GM21381 (cell line): ENCODE measurements around the gene ASPM.

Experiments
- ATAC-seq: cut with Tn5 transposase; IDR thresholded peaks from one replicate; pipeline ENCODE4 v1.9.1; 2021; ENCODE audit warnings: mild to moderate bottlenecking, moderate library complexity; ENCODE audit not compliant: unreplicated experiment

ASPM gene

GRCh38 chr1:197146101-197147095, at the start of gene ASPM:
Gene ASPM (minus strand): TSS chr1:197146669. CDS start chr1:197146437, 232 bp downstream.
- ATAC-seq, result peak; percentile 97

DNA sequence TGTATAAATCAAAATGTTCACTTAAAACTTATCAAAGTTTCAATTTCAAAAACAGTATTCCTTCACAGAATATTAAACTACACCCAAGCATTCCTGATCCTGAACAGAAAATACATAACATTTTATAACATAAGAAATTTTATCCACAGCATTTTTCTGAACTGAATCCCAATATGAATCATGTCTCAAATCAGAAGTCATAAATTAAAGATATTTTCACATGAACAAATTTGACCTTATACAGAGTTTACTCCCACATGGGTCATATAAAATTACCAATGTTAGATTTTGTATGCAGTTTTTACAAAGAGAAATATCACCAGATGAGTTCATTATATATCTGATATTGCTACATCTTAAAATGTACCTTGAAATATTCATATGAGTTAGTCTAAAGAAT, 48.6 kb upstream of the ASPM start:
- no peak for ATAC-seq

GRCh38 chr1:197184190-197184589, 37.7 kb upstream of the ASPM start:
- ATAC-seq, result no peak

GRCh38 chr1:197183195-197183748, 36.8 kb upstream of the ASPM start:
- ATAC-seq, result no peak

DNA sequence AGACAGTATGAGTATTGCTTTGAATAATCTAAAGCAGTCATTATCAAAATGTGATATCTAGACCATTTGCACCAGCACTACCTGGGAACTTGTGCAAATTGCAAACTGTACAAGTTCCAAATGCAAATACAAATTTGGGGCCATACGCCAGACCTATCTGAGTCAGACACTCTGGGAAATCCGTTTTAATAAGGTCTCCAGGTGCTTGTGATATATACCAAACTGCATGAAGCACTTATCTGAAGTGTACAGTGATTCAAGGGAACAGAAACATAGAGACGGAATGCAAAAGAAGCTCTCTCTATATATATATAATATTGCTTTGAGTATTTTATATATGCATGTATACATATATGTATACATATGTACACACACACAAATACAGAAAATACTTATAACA, 36.2 kb upstream of the ASPM start:
- no peak for ATAC-seq

- ATAC-seq, result peak; percentile 68
Measured at GRCh38 chr1:197181982-197182381, 35.5 kb upstream of the ASPM start.

DNA sequence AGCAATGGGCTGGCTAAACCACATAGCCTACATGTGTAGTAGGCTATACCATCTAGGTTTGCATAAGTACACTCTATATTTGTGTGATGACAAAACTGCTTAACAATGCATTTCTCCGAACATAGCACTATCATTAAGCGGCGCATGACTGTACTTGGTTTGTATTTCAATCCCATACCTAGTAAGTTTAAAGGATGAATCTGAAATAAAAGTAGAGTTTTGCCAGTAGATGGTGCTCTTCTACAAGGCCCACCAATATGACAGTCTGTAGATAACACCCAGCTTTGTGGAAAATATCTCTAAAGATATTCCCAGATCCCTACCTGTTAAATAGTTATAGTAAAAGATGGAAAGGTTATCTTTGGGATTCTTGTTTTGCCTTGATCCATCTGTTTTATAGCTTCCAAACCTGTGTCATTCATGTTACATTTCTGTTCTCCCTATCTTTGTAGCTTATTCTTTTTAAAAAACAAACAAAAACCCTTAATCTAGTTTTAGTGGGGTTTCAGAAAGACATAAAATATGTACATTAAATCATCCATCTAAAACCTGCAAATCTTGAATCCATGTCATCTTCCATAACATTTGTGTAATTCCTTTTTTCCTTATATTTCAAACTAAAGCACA, 33.9 kb upstream of the ASPM start:
- ATAC-seq, result peak; percentile 51

- peak; percentile 42 for ATAC-seq
Measured at GRCh38 chr1:197178998-197179397, 32.5 kb upstream of the ASPM start.

DNA sequence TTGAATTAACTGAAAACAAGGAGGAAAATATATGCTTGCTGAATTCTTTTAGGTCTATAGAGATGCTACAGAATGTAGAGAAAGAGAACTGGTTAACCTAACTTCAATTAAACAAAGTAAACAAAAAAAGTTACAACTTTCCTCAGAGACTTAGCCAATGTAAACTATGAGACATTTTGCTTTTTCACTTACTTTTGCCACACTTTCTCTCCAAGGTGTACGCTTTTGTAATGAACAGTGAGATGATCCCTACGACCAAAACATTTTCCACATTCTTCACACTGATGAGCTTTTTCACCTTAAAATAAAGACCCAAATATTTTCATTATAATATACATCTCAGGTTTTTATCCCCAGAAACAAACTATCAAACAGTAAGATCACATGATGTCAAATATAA, 28.3 kb upstream of the ASPM start:
- no peak for ATAC-seq

- ATAC-seq, result no peak
Measured at GRCh38 chr1:197173571-197174507, 27.4 kb upstream of the ASPM start.

GRCh38 chr1:197171531-197171930, 25.1 kb upstream of the ASPM start:
- ATAC-seq, result no peak

DNA sequence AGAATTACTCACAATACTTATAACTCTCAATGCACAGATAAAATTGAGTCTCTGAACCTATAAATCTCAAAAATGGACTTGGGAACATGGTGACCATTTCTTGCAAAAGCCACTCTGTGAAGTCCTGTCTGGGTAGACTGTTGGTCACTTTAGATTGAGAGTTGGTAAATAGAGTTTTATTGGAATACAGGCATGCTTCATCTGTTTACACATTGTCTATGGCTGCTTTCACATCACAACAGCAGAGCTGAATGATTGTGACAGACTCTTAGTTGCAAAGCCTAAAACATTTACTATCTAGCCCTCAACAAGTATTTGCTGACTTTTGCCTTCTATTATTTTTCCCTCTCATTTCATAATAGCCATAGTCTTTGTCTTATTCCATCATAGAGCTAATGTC, 24.1 kb upstream of the ASPM start:
- no peak for ATAC-seq

DNA sequence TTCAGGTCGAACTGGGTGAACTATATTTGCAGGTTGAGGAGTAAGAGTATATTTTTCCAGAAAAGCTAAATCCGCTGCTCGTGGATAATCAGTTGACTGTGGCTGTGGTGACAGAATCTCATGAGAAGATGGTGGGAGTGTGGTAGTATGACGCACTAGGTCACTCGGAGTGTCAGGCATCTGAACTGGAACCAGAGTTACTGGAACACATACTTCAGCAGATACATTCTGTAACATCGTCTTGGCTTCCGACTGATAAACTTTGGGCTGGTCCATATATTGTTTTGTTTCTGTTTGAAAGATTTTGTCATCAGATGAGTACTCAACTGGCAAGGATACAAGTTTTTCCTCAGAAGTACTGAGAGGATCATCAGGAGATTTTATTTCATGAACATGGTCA, 13.0 kb upstream of the ASPM start:
- no peak for ATAC-seq

DNA sequence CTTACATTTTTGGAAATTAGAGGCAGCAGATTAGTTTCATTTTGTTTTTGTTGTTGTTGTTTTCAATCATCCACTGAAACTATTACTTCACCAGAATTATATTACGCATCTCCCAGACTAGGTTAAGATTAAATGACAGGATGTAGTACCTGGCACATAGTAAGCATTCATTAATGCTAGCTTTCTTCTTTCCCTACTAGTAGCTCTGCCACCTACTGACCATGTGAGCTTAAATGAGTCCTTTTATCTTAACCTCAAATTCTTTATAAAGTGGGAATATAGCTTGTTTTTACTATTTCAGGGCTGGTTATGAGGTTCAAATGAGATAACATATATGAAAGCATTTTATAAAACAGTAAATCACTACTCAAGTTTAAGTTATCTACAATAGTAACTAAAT, 10.2 kb upstream of the ASPM start:
- no peak for ATAC-seq

GRCh38 chr1:197152662-197153061, 6.2 kb upstream of the ASPM start:
- ATAC-seq, result no peak

GRCh38 chr1:197151185-197151584, 4.7 kb upstream of the ASPM start:
- ATAC-seq, result no peak

GRCh38 chr1:197150336-197151005, 4.0 kb upstream of the ASPM start:
- no peak for ATAC-seq

- ATAC-seq, result no peak
Measured at GRCh38 chr1:197149340-197149739, 2.9 kb upstream of the ASPM start.

DNA sequence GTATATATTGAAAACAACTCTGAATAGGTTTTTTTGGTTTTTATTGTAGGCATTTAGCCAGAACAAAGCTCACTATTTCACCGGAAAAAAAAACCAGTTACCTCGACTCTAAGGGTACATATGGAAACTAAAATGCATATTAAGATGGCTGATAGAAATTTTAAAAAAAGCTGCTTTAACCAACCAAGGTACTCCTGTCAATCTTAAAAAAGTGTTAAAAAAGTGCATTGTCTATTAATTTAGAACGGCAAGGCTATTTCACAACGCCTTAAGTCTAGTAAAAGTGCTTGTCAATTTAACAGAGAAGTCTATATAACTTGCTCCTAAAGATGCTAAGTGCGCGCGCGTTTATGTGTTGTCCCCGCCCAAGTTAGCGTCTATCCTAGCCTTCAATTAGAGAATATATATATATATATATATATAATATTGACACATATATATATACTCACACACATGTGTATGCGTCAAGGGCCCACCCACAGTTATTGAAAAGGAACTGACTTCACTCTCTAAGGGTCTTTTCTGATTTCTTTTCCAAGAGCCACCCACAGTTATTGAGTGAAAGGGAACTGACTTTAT, 934 bp downstream of the ASPM start:
- no peak for ATAC-seq
